Kidney epithelial cell (primary cell): ENCODE measurements around the gene RFX7. TPM values are rescaled to one million over a fixed set of nuclear protein-coding genes. Genes with fewer than 3 reads are reported as not detected.
"Not testable (repeated sequence)": the region's sequence is repeated elsewhere in the genome, so short reads cannot be mapped to it uniquely, and the experiment has no call there.

Experiments
- DNase-seq: peaks from one replicate; pipeline ENCODE4 v3.0.0-alpha.2; 2010; ENCODE audit warnings: low read depth
- H3K27me3 ChIP-seq: 2 replicates; pipeline ENCODE4 v1.6.0; 2011; ENCODE audit warnings: low read length; ENCODE audit not compliant: control insufficient read depth, insufficient read depth
- H3K36me3 ChIP-seq: 2 replicates; pipeline ENCODE4 v1.5.1; 2011; ENCODE audit warnings: low read length; ENCODE audit not compliant: control insufficient read depth, insufficient read depth
- H3K4me3 ChIP-seq: 2 replicates; pipeline ENCODE4 v1.5.1; 2011; ENCODE audit warnings: low read depth, mild to moderate bottlenecking, control low read depth, low read length
- CTCF ChIP-seq: IDR thresholded peaks from 2 replicates; pipeline ENCODE4 v1.5.1; 2011; ENCODE audit warnings: mild to moderate bottlenecking, moderate library complexity, low read length, control low read depth, inconsistent platforms; ENCODE audit not compliant: insufficient read depth, poor library complexity, severe bottlenecking
- total RNA-seq: library from RNA; depleted of rRNA; stranded (reverse); fragments of >200 nt; gene quantifications from 2 replicates; pipeline ENCODE4 v1.2.3, GENCODE V29; 2015

RFX7 gene
- total RNA-seq, 1 donor from 2014 or later = 11.4 TPM

DNA sequence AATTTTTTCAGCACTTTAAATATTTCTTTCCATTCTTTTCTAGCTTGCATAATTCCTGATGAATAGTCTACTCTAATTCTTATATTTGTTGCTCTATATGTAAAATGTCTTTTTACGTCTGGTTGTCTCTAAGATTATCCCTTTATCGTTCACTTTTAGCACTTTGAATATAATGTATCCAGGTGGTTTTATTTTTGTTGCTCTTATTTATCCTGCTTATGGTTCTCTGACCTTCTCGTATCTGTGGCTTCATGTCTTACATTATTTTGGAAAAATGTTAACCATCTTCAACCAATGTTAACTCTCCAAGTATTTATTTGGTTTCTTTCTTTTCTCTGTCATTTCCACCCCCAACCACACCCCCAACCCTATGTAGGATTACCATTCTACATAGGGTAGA, 30.0 kb upstream of the RFX7 start:
- Histone ChIP-seq H3K4me3 (no peak overlapping the region), H3K36me3 (no peaks in the 10 kb centered on the region), H3K27me3 (no peaks in the 10 kb centered on the region)
- no peak for TF ChIP-seq CTCF
- no peak for DNase-seq

- H3K27me3 ChIP-seq = no peaks in the 10 kb centered on the region
- no peak for DNase-seq
- TF ChIP-seq CTCF = no peak
- no peak overlapping the region for H3K4me3 ChIP-seq
- no peaks in the 10 kb centered on the region for H3K36me3 ChIP-seq
Measured at GRCh38 chr15:56272454-56272853, 28.8 kb upstream of the RFX7 start.

DNA sequence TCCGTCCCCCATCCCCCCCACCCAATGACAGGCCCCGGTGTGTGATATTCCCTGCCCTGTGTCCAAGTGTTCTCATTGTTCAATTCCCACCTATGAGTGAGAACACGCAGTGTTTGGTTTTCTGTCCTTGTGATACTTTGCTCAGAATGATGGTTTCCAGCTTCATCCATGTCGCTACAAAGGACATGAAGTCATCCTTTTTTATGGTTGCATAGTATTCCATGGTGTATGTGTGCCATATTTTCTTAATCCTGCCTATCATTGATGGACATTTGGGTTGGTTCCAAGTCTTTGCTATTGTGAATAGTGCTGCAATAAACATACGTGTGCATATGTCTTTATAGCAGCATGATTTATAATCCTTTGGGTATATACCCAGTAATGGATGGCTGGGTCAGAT, 22.8 kb upstream of the RFX7 start:
- H3K4me3 ChIP-seq, H3K27me3 ChIP-seq, DNase-seq, H3K36me3 ChIP-seq: not testable (repeated sequence)

- Histone ChIP-seq H3K27me3 (no peaks in the 10 kb centered on the region), H3K36me3 (no peaks in the 10 kb centered on the region), H3K4me3 (no peak overlapping the region)
- TF ChIP-seq CTCF = no peak
- DNase-seq = no peak
Measured at GRCh38 chr15:56261854-56262509, 18.3 kb upstream of the RFX7 start.

DNA sequence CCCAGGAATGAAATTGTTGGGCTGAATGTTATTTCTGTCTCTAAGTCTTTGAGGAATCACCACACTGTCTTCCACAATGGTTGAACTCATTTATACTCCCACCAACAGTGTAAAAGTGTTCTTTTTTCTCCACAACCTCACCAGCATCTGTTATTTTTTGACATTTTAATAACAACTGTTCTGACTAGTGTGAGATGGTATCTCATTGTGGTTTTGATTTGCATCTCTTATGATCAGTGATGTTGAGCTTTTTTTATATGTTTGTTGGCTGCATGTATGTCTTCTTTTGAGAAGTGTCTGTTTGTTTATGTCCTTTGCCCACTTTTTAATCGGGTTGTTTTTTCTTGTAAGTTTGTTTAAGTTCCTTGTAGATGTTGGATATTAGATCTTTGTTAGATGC, 13.6 kb upstream of the RFX7 start:
- not testable (repeated sequence) for DNase-seq

GRCh38 chr15:56254265-56254664, 10.6 kb upstream of the RFX7 start:
- Histone ChIP-seq H3K4me3 (no peak overlapping the region), H3K27me3 (no peaks in the 10 kb centered on the region), H3K36me3 (no peaks in the 10 kb centered on the region)
- no peak for TF ChIP-seq CTCF
- no peak for DNase-seq

More for the DNA sequence above, 13.6 kb upstream of the RFX7 start:
- H3K36me3 ChIP-seq, H3K27me3 ChIP-seq, H3K4me3 ChIP-seq: not testable (repeated sequence)

DNA sequence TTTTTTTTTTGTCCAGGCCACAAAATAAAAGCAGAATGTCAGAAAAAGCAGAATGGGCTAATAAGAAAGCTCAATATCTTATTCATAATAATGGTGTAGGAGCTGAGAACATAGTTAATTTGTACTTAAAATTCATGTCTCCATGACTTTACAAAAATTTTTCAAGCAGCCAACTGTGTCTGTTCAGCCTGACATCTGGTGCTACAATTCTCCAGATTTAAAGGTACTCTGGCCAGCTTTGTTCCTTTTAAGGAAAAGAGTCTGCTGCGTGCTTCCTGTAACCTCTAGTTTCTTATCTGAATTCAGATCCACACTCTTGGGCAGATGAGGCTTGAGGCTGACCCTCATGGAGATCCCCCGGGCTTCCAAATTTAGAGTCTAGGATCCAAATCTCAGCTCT, 8.7 kb upstream of the RFX7 start:
- Histone ChIP-seq H3K4me3 (no peak overlapping the region), H3K36me3 (no peaks in the 10 kb centered on the region), H3K27me3 (no peaks in the 10 kb centered on the region)
- TF ChIP-seq CTCF = no peak
- no peak for DNase-seq
